Stimulated activated CD8-positive, alpha-beta memory T cell treated with anti-CD3 and anti-CD28 coated beads, Interleukin-12 subunit alpha, Interleukin-12 subunit beta, amount 100 ng/mL, for 24 hours (primary cell): ENCODE data around the gene PNMA8C.
"Not testable (repeated sequence)": the region's sequence is repeated elsewhere in the genome, so short reads cannot be mapped to it uniquely, and the experiment has no call there.

ENCODE experiments used
- DNase-seq: peaks from one replicate; pipeline ENCODE4 v3.0.0-alpha.2; 2020; ENCODE audit errors: extremely low read depth

The PNMA8C gene

GRCh38 chr19:46390121-46390858 is 38.4 kb downstream of the PNMA8C start:
- DNase-seq = no peak

- no peak for DNase-seq
Observed at GRCh38 chr19:46388311-46389095, 40.2 kb downstream of the PNMA8C start.

- DNase-seq = no peak
Observed at GRCh38 chr19:46387713-46388130, 41.0 kb downstream of the PNMA8C start.

DNA sequence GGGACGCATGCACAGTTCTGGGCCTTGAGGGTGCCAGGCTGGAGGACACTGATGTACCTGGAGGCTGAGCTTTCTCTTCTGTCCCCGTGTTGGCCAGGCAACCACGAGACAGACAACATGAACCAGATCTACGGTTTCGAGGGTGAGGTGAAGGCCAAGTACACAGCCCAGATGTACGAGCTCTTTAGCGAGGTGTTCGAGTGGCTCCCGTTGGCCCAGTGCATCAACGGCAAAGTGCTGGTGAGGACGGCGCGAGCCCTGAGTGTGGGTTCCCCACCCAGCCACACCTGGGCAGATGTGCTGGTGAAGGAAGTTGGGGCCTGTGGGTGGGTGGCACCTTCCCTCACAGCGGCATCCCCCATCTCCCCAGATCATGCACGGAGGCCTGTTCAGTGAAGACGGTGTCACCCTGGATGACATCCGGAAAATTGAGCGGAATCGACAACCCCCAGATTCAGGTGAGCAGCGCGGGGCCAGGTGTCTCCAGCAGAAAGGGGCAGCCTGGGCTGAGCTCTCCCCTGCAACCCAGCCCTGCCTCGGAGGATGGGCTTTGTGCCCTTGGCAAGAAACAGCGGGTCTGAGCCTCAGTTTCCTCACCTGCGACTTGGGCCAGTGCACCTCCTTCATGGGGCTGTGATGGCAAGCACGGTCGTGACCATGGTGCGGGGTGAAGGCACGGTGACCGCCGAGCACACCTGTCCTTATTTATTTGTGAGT is 41.6 kb downstream of the PNMA8C start:
- no peak for DNase-seq

DNA sequence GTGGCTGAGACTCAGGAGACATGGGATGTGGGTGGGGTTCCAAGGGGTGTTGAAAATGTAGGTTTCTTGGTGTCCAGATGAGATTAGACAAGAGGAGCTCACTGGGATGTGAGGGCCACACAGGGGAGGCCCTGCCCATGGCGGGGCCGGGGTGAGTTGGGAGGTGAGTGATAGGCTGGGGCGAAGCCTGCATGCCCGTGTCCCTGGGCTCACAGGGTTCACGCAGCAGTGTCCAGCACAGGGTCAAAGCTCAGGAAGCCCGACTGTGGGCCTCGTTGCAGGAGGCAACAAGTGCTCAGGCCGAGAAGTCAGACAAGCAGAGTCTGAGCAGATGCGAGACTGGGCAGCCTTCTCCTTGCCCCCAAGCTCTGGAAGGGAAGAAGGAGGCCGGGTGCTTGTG is 42.6 kb downstream of the PNMA8C start:
- DNase-seq = no peak

- DNase-seq = no peak
Observed at GRCh38 chr19:46385636-46386035, 43.1 kb downstream of the PNMA8C start.

- no peak for DNase-seq
Observed at GRCh38 chr19:46384396-46384795, 44.3 kb downstream of the PNMA8C start.

DNA sequence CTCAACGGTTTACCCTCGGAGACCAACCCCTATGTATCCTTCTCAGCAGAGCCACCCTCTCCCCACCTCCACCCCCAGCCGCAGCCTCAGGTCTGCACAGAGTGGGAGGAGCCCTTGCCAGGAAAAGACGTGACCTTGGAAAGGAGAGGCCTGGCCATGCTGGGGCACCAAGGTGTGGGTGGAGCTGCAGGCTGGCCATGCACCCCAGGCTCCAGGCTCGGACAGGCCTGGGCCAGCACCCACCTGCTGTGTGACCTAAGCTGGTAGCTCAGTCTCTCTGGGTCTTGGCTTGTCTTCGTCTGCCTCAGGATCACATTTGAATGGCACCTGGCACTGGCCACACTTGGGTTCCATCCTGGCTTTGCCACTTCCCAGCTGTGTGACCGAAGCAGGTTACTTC is 44.9 kb downstream of the PNMA8C start:
- no peak for DNase-seq

DNA sequence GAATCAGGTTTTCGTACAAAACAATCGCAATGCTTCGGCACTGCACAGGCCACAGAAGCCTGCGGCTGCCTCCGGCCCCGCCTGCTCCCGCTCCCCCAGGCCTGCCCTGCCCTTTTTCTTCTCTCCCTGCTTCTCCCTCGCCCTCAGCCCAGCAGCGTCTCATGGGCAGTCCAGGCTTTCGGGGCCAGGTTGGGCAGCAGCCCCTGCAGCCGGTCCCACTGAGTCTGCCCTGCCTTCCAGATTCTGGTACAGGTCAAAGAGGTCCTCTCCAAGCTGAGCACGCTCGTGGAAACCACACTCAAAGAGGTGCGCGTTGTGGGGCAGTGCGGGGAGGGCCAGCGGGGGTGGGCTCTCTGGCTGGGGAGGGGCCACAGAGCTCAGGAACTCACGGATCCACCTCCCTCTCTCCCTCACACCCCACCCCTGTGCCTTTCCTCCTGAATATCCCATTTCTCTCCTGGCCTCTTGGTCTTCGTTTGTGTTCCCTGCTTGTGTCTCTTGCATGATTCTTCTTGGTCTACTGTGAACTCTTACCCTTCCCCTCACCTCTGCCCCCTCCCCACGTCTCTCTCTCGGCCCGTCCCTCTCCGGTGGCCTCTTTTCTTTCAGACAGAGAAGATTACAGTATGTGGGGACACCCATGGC is 45.4 kb downstream of the PNMA8C start:
- no peak for DNase-seq

GRCh38 chr19:46381756-46382345 is 46.9 kb downstream of the PNMA8C start:
- DNase-seq = no peak

DNA sequence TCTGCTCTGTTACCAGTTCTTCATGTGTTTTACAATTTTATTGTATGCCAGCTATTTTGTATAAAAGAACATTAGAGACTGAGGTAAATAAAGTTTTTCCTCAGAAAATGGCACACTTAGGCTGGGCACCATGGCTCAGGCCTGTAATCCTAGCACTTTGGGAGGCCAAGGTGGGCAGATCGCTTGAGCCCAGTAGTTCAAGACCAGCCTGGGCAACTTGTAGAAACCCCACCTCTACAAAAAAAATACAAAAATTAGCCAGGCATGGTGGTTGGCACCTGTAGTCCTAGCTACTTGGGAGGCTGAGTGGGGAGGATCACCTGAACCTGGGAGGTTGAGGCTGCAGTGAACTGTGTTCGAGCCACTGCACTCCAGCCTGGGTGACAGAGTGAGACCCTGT is 47.4 kb downstream of the PNMA8C start:
- no peak for DNase-seq

GRCh38 chr19:46380690-46381089 is 48.0 kb downstream of the PNMA8C start:
- DNase-seq = no peak

DNA sequence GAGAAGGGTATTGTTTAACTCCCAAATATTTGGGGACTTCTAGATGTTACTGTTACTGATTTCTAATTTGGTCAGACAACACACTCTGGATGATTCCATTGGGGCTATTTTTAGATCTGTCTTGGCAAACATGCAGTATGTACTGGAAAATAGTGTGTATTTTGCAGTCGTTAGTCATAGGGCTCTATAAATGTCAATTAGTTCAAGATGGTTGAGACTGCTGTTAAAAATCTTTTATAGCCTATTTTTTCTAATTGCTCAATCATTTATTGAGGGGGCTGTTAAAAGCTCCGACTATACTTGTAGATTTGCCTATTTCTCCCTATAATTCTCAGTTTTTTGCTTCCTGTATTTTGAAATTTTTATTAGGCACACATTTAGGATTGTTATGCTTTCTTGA is 50.5 kb downstream of the PNMA8C start:
- no peak for DNase-seq

DNA sequence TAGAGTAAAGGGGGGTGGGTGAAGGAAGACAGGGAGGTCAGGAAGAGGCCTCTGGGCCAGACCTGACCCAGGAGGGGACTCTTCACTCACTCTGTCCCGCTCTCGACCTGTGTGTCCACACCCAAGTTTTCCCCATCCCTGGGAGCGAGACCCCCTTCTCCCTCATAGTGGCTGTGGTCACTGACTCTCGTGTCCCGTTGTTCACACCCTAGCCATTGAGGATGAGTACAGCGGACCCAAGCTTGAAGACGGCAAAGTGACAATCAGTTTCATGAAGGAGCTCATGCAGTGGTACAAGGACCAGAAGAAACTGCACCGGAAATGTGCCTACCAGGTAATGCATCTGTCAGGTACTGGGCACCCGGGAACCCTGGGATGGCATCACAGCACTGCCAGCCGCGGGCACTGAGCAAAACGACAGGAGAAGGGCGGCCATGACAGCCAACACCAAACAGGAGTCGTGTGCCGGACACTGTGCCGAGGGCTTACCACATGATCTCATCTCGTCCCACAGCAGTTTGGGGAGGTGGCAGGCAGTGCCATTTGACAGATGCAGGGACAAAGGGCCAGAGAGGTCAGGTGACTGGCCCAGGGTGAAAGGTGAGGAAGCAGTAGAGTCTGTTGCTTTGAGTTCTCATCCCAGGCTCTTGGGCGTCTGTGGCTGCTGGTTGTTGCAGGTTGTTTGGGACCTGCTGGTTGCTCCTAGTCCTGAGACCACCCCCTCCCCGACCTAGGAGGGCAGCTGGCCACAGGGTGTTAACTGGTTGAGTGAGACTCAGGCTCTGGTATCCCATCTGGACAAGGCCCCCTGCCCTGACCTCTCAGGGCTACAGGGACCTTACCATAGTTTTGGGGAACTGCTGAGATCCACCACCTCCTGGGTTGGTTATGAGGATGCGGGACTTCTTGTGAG is 52.2 kb downstream of the PNMA8C start:
- no peak for DNase-seq

GRCh38 chr19:46375476-46376067 is 53.2 kb downstream of the PNMA8C start:
- not testable (repeated sequence) for DNase-seq
